Naive thymus-derived CD8-positive, alpha-beta T cell (primary cell): Measurements from ENCODE around the gene MAD1L1. TPM values are rescaled to one million over a fixed set of nuclear protein-coding genes. Genes with fewer than 3 reads are reported as not detected.

Experiments
- ATAC-seq, 2 donors: fragments of 150-1000 bp; cut with Tn5 transposase in 1 of 2; sonication (Bioruptor Pico), chemical (Tn5 transposase) in 1 of 2; 1 replicate in 1 of 2; 2 replicates in 1 of 2; pipeline ENCODE4 v1.10.0; 2021; ENCODE audit warnings: mild to moderate bottlenecking in 2 of 2, moderate library complexity in 2 of 2
- POLR2A ChIA-PET: fragments of 350-600 bp; sonication (Branson Sonifier 250); formaldehyde crosslinking; loops from one replicate; lab custom pipeline; 2021; ENCODE audit warnings: antibody characterized with exemption; lab: Charles Lee
- DNase-seq, 10 donors: peaks; one replicate each; pipeline versions ENCODE4 v3.0.0 to v3.0.0-alpha.2; 2020 to 2022
- H3K27ac Mint-ChIP-seq, 10 donors: one replicate each; pipeline ENCODE4 v1.8.0; 2020 to 2022; ENCODE audit warnings: mild to moderate bottlenecking in 10 of 10, mixed read lengths in 10 of 10, moderate library complexity in 4 of 10, inconsistent platforms in 1 of 10
- H3K27me3 Mint-ChIP-seq, 5 donors: one replicate each; pipeline ENCODE4 v1.8.0; 2021 to 2022; ENCODE audit warnings: mixed read lengths in 5 of 5
- H3K36me3 Mint-ChIP-seq, 3 donors: one replicate each; pipeline ENCODE4 v1.8.0; 2020 to 2022; ENCODE audit warnings: mixed read lengths in 3 of 3, mild to moderate bottlenecking in 2 of 3, inconsistent platforms in 1 of 3
- H3K4me1 Mint-ChIP-seq, 4 donors: one replicate each; pipeline ENCODE4 v1.8.0; 2021 to 2022; ENCODE audit warnings: mixed read lengths in 4 of 4
- H3K4me3 Mint-ChIP-seq, 10 donors: one replicate each; pipeline ENCODE4 v1.8.0; 2020 to 2022; ENCODE audit warnings: mild to moderate bottlenecking in 10 of 10, mixed read lengths in 10 of 10, moderate library complexity in 6 of 10, inconsistent platforms in 1 of 10
- H3K9me3 Mint-ChIP-seq, 9 donors: one replicate each; pipeline ENCODE4 v1.8.0; 2020 to 2022; ENCODE audit warnings: mixed read lengths in 9 of 9, mild to moderate bottlenecking in 3 of 9, inconsistent platforms in 1 of 9, moderate library complexity in 1 of 9
- polyA plus RNA-seq, 3 donors: library from polyadenylated mRNA; unstranded; fragments of 300-500 nt; fragmentation: Illumina TruSeq; gene quantifications; one replicate each; pipeline ENCODE4 v1.2.3, GENCODE V29; 2021
- total RNA-seq, 8 experiments: library from RNA in 2 of 8; stranded (reverse) in 2 of 8; gene quantifications; one replicate each; pipeline ENCODE4 v1.2.3 and lab custom pipeline; 2021 to 2026

MAD1L1 gene
- total and polyA plus RNA-seq, 5 experiments from 2014 or later, result 84.5 to 243 (median 146) TPM

DNA sequence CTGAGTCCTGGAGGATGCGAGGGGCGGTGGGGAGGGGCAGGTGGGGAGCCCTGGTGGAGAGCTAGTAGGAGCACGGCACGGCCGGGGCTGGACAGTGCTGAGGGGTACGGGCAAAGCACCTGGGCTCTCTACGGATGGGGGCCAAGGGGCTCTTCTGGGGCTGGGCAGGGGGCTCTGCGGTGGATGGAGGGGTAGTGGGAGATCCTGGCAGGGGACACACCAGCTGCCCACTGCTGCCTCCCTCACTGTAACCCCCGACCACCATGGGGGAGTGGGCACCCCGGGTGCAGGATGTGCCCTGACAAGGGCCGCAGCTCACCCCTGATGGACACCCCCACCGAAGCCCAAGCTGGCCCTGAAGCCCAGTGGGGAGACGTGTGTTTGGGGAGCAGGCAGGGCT is 359.3 kb downstream of the MAD1L1 start:
- peaks cover 9 to 36% (median 19%) of the 10 kb centered on the region in 4 donors for H3K4me1 Mint-ChIP-seq
- H3K27me3 Mint-ChIP-seq, result no peaks in the 10 kb centered on the region
- no peak overlapping the region for H3K4me3 Mint-ChIP-seq
- ATAC-seq, result no peak
- no peak for DNase-seq
- H3K36me3 Mint-ChIP-seq, result peaks cover 1 to 14% (median 8%) of the 10 kb centered on the region in 3 donors
- peaks cover 0 to 11% (median 4%) of the 10 kb centered on the region in 9 donors for H3K9me3 Mint-ChIP-seq
- POLR2A ChIA-PET, result no interaction called here
- no peak overlapping the region for H3K27ac Mint-ChIP-seq

DNA sequence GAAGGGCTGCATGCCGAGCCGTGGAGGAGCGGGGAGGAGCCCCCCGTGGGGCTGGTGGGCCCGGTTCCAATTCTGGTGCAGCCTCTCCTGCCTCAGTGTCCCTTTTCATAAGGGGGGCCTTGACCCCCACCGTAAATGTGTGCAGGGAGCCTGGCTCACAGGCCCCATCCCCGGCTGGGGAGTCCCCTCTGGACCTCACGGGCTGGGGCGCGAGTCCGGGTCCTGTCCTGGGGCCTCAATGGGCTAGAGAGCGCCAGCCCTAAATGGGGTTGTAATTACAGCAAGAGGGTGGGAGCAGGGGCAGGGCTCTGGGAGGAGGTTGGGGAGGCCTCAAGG is 359.7 kb downstream of the MAD1L1 start:
- no peak for ATAC-seq
- peaks cover 0 to 7% (median 2%) of the 10 kb centered on the region in 9 donors for H3K9me3 Mint-ChIP-seq
- POLR2A ChIA-PET, result no interaction called here

DNA sequence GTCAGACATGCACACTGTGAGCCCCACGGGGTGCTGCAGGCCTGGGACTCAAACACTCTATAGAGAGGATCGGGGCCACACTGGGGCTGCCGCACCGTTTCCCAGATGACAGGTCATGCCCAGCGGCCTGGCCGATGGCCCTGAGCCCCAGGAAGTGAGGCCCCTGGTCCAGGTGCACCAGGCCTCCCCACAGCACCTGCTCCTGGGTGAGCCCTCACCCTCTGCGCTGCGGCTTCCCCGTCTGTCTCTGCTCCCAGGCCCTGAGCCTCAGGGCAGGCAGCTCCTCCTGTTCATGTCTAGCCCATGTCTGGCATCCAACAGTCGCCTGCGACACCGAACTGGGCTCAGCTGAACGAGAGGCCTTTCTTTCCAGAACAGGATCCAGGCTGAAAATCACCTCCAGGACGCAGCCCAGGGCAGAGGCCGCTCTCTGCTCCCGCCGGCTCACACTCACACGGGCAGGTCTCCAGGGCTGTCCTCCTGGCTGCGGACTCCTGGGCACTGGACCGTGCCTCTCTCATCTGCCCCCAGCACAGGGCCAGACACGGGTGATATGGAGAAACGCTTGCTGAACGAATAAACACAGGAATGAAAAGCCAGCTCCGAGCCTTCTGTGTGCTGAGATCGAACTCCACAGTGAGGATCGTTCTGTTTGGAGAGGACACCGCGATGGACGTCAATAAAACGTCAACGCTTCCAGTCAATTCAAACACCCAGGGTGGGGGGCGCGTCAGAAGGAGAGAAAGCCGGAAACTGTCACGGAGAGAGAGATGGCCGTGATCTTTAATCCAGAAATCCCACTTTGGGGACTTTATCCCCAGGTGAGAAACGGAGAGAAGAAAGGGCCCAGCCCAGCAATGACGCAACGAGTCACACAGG is 360.3 kb downstream of the MAD1L1 start:
- Mint-ChIP-seq H3K4me1 (peaks cover 8 to 36% (median 20%) of the 10 kb centered on the region in 4 donors), H3K27me3 (no peaks in the 10 kb centered on the region), H3K36me3 (peaks cover 0 to 7% (median 0%) of the 10 kb centered on the region in 3 donors), H3K4me3 (no peak overlapping the region), H3K9me3 (peaks cover 0 to 3% (median 0%) of the 10 kb centered on the region in 9 donors), H3K27ac (peak overlapping the region in 2 of 10 donors; percentile 24 to 49)
- DNase-seq (no peak), ATAC-seq (no peak)
- POLR2A ChIA-PET, result no interaction called here

More for the DNA sequence above, 359.7 kb downstream of the MAD1L1 start:
- peaks cover 0 to 10% (median 4%) of the 10 kb centered on the region in 3 donors for H3K36me3 Mint-ChIP-seq
- DNase-seq, result no peak
- H3K4me1 Mint-ChIP-seq, result peaks cover 9 to 36% (median 19%) of the 10 kb centered on the region in 4 donors
- no peak overlapping the region for H3K27ac Mint-ChIP-seq
- H3K27me3 Mint-ChIP-seq, result no peaks in the 10 kb centered on the region
- H3K4me3 Mint-ChIP-seq, result no peak overlapping the region

DNA sequence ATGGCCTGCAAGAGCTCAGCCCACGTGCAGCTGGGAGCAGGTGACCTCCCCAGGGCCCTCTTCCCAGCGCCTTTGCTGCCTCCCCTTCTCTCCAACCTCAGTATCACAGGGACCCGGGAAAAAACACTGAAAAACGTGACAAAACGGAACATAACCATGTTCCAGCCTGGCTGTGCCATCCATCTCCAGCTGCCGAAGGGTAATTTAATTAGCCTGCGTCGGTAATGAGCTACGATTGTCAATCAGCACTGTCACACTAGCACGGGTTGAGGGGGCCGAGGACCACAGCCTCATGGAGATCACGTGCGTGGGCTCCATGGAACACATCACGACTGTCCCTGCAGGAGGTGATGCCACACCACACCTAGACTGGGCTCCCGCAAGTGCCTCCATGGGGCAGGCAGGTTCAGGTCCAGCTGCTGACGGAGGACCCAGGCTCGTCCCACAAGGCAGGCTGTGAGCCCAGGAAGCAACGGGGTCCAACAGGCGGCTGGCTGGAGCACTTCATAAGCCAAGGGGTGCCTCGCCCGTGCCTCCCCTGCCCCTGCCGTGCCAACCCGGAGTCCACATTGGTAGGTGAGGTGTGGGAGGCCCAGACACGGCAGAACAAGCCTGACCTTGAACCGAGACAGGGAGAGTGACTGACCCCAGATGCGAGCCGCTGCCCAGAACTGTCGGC is 363.2 kb downstream of the MAD1L1 start:
- DNase-seq (no peak), ATAC-seq (no peak)
- Mint-ChIP-seq H3K27me3 (no peaks in the 10 kb centered on the region), H3K36me3 (peaks cover 0 to 14% (median 1%) of the 10 kb centered on the region in 3 donors), H3K4me1 (peaks cover 5 to 38% (median 18%) of the 10 kb centered on the region in 4 donors), H3K9me3 (no peaks in the 10 kb centered on the region), H3K27ac (peak overlapping the region in 1 of 10 donors; percentile 48), H3K4me3 (no peak overlapping the region)
- POLR2A ChIA-PET, result no interaction called here

DNA sequence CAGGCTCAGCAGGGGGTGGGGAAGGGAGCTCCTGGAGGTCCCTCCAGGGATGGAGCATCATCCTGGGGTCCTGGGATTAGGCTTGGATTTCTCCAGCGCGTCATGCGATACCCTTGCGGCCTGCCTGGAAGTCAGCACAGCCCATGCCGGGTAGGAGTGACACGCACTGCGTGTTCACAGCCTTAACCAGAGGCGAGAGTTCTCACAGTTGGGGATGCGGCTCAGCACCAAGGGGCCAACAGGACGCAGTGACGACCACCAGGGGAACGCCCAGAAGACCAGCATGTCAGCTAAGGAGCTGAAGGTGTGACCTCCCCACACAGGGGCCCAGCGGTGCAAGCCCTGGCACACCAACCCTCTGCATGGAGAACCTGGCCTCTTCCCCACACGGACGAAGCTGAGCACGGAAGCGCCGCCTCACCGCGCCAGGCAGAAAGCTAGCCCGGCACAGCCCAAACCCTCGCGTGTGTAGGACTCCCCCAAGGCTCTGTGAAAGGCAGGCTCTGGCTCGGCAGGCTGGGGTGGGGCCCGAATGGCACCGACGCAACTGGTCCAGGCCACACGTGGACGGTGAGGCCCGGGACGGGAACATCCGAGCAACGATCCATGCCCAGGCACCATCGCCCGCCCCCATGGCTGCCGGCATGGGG is 364.1 kb downstream of the MAD1L1 start:
- peaks cover 0 to 14% (median 1%) of the 10 kb centered on the region in 3 donors for H3K36me3 Mint-ChIP-seq
- POLR2A ChIA-PET, result no interaction called here

DNA sequence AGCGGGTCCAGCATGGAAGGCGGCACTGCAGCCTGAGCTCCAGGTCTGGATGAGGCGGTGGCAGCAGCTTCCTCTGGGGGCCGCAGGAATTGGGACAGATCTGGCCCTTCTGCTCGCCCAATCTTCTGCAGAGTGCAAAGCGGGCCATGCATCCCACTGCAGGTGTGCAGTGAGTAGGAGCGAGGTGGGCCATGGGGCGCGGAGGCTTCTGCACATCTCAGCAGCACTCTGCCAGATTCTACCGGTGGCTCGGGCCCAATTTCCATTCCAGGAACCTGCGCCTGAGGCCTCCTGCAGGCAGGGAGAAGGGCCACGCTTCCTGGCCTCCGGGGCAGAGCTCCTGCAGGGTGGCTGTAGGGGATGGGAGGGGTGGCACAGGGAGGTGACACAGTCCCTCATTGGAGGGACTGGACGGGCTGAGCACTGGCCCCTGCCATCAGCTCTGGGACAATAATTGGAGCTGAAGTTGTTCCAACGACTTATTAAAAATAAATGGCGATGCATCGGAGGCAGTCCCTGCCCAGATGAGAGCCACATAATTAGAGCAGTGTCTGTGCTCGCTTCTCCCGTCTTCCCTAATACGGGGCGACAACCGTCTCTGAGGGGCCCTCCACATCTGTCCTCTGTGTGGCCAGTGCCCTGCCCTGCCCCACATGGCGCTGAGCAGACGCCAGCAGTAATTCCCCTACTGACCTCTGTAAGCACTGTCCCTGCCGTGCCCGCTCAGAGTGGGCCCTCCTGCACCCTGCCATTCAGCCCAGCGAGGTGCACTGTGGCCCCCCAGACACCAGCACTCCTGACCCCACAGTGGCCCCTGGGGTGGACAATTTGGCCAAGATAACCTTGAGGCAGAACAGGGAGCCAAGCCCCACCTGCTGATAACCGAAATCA is 365.1 kb downstream of the MAD1L1 start:
- H3K9me3 Mint-ChIP-seq, result no peaks in the 10 kb centered on the region
- no peak overlapping the region for H3K4me3 Mint-ChIP-seq
- peaks cover 0 to 12% (median 1%) of the 10 kb centered on the region in 3 donors for H3K36me3 Mint-ChIP-seq
- H3K27me3 Mint-ChIP-seq, result no peaks in the 10 kb centered on the region
- H3K27ac Mint-ChIP-seq, result peak overlapping the region in 1 of 10 donors; percentile 79
- ATAC-seq (no peak), DNase-seq (no peak)
- POLR2A ChIA-PET, result interaction anchor here (0.6 kb wide), 1 partner anchor 12 kb away, joined by 7 read pairs; no protein-coding TSS in a partner anchor
- peaks cover 7 to 33% (median 15%) of the 10 kb centered on the region in 4 donors for H3K4me1 Mint-ChIP-seq

More for the DNA sequence above, 364.1 kb downstream of the MAD1L1 start:
- H3K9me3 Mint-ChIP-seq, result no peaks in the 10 kb centered on the region
- H3K27me3 Mint-ChIP-seq, result no peaks in the 10 kb centered on the region
- H3K27ac Mint-ChIP-seq, result no peak overlapping the region
- H3K4me1 Mint-ChIP-seq, result peaks cover 5 to 33% (median 15%) of the 10 kb centered on the region in 4 donors
- no peak overlapping the region for H3K4me3 Mint-ChIP-seq
- no peak for DNase-seq
- no peak for ATAC-seq

DNA sequence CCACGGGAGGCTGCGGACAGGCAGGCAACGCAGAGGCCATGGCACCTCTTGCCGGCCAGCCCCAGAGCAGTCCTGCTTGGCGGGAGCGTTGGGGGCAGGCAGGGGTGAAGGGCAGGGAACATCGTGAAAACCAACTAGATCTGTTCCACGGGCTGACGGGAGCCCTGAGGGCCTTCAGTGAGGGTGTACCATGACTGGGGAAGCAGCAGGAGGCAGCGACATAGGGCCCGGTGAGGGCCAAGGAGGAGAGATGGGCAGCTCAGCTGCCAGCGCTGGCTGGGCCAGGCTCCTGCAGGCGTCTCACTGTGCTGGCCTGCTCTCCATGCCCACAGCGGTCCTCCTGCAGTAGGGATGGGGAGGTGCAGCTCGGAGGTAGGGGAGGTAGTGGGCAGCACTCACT is 366.1 kb downstream of the MAD1L1 start:
- Mint-ChIP-seq H3K4me1 (peaks cover 11 to 33% (median 15%) of the 10 kb centered on the region in 4 donors), H3K4me3 (no peak overlapping the region), H3K27ac (peak overlapping the region in 2 of 10 donors; percentile 49 to 79), H3K27me3 (no peaks in the 10 kb centered on the region), H3K9me3 (no peaks in the 10 kb centered on the region), H3K36me3 (peaks cover 0 to 11% (median 1%) of the 10 kb centered on the region in 3 donors)
- POLR2A ChIA-PET, result interaction anchor here (0.6 kb wide), 1 partner anchor 13 kb away, joined by 7 read pairs; no protein-coding TSS in a partner anchor
- ATAC-seq (no peak), DNase-seq (no peak)

DNA sequence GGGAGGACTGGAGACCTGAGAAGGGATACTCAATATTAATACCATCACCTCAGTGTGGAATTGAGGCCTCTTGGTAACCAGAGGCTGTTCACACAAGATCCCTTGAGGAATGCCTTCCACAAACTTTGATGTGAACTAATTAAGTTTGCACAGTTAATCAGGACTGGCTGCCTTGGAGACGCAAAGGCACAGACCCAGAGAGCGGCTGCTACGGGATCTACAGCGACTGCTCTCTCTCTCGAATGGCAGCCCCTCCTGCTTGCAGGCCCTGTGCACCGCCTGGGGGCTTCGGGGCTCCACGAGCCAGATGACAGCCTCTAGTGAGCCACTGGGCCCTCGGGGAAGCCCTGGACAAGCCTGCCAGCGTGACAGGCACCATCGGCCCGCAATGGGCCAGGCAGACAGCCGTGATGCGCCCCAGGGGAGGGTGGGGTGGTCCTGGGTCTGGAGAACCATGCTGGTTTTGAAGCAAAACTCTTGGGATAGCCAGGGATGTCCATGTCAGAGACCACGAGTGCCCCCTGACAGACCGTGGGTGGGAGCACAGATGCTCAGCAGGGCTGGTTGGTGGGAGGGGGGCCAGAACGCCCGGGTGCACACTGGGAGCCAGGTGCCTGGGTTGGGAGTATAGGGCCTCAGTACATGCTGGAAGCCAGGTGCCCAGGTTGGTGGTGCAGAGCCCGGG is 367.0 kb downstream of the MAD1L1 start:
- Mint-ChIP-seq H3K4me3 (no peak overlapping the region), H3K4me1 (peaks cover 11 to 28% (median 16%) of the 10 kb centered on the region in 4 donors), H3K9me3 (no peaks in the 10 kb centered on the region), H3K36me3 (peaks cover 0 to 9% (median 1%) of the 10 kb centered on the region in 3 donors), H3K27ac (peak overlapping the region in 1 of 10 donors; percentile 67), H3K27me3 (no peaks in the 10 kb centered on the region)
- ATAC-seq (no peak), DNase-seq (no peak)
- POLR2A ChIA-PET, result no interaction called here

DNA sequence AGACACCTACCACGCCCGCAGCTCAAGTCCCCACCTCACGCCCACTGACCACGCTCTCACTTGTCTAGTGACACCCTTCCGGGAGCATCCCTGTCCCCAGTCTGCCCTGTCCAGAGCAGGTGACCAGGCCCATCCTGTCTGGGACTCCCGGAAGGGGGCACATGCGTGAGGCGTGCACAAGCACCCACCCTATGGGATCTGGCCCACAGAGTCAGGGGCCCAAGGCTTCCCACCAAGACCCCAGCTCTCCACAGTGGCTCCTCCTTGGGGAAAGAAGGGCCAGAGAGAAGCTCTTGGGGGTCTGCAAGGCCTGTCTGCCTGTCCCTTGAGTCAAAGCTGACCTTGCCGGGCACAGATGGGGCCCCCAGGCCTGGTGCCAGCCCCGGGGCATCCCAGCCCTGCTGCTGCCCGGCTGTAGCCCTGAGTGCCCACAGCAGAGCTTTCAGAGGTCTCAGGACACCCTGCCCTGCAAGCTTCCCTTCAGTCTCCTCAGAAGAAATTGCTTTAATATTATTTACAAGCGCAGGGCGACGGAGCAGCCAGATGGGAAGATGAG is 367.7 kb downstream of the MAD1L1 start:
- Mint-ChIP-seq H3K27me3 (no peaks in the 10 kb centered on the region), H3K9me3 (no peaks in the 10 kb centered on the region), H3K4me3 (peak overlapping the region in 1 of 10 donors; percentile 10), H3K36me3 (peaks cover 0 to 9% (median 1%) of the 10 kb centered on the region in 3 donors), H3K4me1 (peaks cover 11 to 29% (median 19%) of the 10 kb centered on the region in 4 donors), H3K27ac (peak overlapping the region in 1 of 10 donors; percentile 19)
- DNase-seq, result no peak
- no peak for ATAC-seq
- POLR2A ChIA-PET, result no interaction called here

DNA sequence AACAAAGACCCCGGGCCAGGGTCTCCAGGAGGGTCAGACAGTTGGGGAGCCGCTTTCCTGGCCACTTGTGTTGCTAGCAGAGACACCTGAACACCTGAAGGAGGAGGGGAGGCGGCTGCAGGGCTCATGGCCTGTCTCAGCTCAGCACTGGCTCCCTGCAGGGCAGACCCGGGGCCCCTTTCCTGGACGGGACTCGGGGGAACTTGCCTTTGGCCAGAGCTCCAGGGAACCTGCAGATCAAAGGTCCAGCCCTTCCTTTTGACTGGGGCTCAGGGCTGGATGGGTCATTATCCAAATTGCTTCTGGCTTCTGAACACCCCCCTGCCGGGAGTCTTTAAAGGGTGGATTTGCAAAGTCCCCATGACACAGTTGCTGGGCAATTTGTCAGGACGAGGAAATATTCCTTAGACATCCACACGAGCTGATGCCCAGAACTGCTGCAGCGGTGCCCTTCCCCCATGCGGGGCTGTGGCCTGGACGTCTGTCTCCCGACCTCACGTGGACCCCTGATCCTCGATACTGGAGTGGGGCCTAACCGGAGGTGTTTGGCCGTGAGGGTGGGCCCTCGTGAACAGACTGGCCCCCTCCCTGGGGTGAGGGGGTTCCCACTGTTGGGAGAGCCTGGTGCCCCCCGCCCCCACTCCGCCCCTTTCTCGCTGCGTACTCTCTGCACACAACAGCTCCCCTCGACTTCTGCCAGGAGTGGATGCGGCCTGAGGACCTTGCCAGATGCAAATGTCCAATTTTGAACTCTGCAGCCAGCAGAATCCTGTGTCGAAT is 368.4 kb downstream of the MAD1L1 start:
- no peak for DNase-seq
- no peaks in the 10 kb centered on the region for H3K27me3 Mint-ChIP-seq
- POLR2A ChIA-PET, result no interaction called here
- no peak for ATAC-seq
- peak overlapping the region in 1 of 10 donors; percentile 15 for H3K27ac Mint-ChIP-seq
- H3K4me3 Mint-ChIP-seq, result no peak overlapping the region
- H3K4me1 Mint-ChIP-seq, result peaks cover 11 to 25% (median 19%) of the 10 kb centered on the region in 4 donors
- peaks cover 0 to 9% (median 1%) of the 10 kb centered on the region in 3 donors for H3K36me3 Mint-ChIP-seq
- H3K9me3 Mint-ChIP-seq, result no peaks in the 10 kb centered on the region
